ENCODE data around the gene RAB11FIP3. TPM values are rescaled to one million over a fixed set of nuclear protein-coding genes. Genes with fewer than 3 reads are reported as not detected.

RAB11FIP3 gene
- total and polyA plus RNA-seq, 9 of the 15 experiments (the other 6 are each of a cell fraction or from before 2014, with no cell fraction given): 0.46 to 13.1 (median 4.3) TPM

DNA sequence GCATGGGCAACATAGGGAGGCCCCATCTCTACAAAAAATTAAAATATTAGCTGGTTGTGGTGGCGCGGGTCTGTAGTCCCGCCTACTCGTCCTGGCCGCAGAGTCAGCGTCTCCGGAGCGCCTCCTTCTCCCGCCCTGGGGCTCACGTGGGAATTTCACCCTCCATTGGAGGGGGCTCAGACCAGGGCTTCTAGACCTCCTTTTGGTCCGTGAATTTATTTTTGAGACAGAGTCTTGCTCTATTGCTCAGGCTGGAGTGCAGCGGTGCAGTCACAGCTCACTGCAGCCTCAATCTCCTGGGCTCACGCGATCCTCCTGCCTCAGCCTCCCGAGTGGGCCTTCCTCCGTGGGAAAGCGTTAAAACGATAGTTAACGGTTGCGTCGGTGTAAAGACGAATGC is 28.8 kb upstream of the RAB11FIP3 start (continued):
- TF ChIP-seq, protein P1, sequence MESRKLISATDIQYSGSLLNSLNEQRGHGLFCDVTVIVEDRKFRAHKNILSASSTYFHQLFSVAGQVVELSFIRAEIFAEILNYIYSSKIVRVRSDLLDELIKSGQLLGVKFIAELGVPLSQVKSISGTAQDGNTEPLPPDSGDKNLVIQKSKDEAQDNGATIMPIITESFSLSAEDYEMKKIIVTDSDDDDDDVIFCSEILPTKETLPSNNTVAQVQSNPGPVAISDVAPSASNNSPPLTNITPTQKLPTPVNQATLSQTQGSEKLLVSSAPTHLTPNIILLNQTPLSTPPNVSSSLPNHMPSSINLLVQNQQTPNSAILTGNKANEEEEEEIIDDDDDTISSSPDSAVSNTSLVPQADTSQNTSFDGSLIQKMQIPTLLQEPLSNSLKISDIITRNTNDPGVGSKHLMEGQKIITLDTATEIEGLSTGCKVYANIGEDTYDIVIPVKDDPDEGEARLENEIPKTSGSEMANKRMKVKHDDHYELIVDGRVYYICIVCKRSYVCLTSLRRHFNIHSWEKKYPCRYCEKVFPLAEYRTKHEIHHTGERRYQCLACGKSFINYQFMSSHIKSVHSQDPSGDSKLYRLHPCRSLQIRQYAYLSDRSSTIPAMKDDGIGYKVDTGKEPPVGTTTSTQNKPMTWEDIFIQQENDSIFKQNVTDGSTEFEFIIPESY (CRISPR knock-in tag; IDR thresholded peaks at IDR 0.05): no peak
- TF ChIP-seq FOXA1 (IDR thresholded peaks at IDR 0.05; ENCODE audit: borderline replicate concordance) (no peak), PURB (CRISPR knock-in tag; IDR thresholded peaks at IDR 0.05; ENCODE audit: low read depth) (no peak), SMARCA4 (IDR thresholded peaks at IDR 0.05) (0 out of 2 replicates have a peak, but pooled peaks have one; percentile 13), SP1 (CRISPR knock-in tag; IDR thresholded peaks at IDR 0.05) (no peak), POLR2B (IDR thresholded peaks at IDR 0.05; ENCODE audit: low read depth, partially characterized antibody) (peak; percentile 29), HSF4 (CRISPR knock-in tag; IDR thresholded peaks at IDR 0.05; ENCODE audit: borderline replicate concordance) (no peak), ZNF668 (CRISPR knock-in tag; IDR thresholded peaks at IDR 0.05) (no peak), KLF16 (IDR thresholded peaks at IDR 0.05) (no peak), TBL1XR1 (IDR thresholded peaks at IDR 0.05; ENCODE audit: low read length in 2 of 2) (no peak), ELF4 (CRISPR knock-in tag; IDR thresholded peaks at IDR 0.05) (no peak)
- TF ChIP-seq, protein P2, sequence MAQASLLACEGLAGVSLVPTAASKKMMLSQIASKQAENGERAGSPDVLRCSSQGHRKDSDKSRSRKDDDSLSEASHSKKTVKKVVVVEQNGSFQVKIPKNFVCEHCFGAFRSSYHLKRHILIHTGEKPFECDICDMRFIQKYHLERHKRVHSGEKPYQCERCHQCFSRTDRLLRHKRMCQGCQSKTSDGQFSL (CRISPR knock-in tag; IDR thresholded peaks at IDR 0.05): 0 out of 2 replicates have a peak, but pooled peaks have one; percentile 22
- TF ChIP-seq, protein P2 (tag; IDR thresholded peaks at IDR 0.05): no peak
- TF ChIP-seq, protein P3, sequence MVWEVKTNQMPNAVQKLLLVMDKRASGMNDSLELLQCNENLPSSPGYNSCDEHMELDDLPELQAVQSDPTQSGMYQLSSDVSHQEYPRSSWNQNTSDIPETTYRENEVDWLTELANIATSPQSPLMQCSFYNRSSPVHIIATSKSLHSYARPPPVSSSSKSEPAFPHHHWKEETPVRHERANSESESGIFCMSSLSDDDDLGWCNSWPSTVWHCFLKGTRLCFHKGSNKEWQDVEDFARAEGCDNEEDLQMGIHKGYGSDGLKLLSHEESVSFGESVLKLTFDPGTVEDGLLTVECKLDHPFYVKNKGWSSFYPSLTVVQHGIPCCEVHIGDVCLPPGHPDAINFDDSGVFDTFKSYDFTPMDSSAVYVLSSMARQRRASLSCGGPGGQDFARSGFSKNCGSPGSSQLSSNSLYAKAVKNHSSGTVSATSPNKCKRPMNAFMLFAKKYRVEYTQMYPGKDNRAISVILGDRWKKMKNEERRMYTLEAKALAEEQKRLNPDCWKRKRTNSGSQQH (CRISPR knock-in tag; IDR thresholded peaks at IDR 0.05): no peak
- TF ChIP-seq, protein P4, sequence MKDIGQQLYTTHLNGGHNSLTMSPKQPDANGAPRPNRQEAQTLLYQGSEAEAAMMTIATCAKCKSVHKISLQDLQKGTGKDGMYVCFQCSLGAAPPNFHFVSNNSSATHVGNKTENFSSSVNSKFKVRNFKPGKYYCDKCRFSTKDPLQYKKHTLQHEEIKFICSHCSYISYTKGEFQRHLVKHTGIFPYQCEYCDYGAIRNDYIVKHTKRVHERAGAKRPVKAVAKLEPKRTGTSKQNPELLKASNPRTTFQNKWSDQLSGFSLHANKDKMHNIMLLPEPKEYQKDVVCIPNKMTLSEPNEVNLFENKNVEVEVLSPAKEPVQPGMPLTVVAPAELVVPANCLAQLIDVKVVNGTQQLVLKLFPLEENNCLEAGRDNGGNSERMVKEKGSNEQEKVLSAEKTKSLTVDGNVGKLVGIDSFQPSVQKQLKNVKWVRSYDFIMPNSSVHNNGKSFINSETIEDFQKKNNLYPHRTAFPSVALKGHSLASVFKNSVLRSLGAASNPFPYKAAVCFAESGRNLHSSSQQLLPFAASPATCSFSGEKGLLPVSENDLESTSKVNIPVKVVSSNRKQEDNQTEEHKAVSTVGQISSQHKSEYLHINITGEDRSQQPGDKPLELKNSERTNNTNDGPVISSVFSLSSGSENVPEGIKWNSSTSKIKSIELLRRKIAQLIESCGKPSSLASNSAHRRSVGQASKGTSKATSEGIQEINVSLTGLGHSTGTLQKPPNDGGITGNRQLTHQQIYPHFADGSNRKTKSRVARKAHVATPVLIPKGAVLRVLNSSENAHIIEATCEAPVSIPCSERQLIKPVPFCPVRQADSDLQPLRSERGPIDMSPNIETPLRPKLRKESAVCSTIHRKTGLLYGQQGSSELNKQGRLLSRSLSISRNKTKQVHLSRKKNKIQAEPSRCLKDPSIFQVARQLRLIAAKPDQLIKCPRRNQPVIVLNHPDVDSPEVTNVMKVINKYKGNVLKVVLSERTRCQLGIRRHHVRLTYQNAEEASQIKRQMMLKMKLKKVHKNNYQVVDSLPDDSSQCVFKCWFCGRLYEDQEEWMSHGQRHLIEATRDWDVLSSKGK (CRISPR knock-in tag; IDR thresholded peaks at IDR 0.05): no peak
- TF ChIP-seq, protein P5, sequence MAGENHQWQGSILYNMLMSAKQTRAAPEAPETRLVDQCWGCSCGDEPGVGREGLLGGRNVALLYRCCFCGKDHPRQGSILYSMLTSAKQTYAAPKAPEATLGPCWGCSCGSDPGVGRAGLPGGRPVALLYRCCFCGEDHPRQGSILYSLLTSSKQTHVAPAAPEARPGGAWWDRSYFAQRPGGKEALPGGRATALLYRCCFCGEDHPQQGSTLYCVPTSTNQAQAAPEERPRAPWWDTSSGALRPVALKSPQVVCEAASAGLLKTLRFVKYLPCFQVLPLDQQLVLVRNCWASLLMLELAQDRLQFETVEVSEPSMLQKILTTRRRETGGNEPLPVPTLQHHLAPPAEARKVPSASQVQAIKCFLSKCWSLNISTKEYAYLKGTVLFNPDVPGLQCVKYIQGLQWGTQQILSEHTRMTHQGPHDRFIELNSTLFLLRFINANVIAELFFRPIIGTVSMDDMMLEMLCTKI (IDR thresholded peaks at IDR 0.05; ENCODE audit: partially characterized antibody): no peak

Measured in K562 (cell line).